K562 (cell line): ENCODE measurements around the gene APCDD1. TPM values are rescaled to one million over a fixed set of nuclear protein-coding genes. Genes with fewer than 3 reads are reported as not detected.

Source experiments
- BCL6 ChIP-seq: fragments of 250-450 bp; sonication (Bioruptor Pico); IDR thresholded peaks from 2 replicates; pipeline ENCODE4 v1.4.0; 2020
- EGR1 ChIP-seq: fragments of 450-650 bp; conservative IDR thresholded peaks from 2 replicates; pipeline ENCODE4 v1.6.1; 2017; ENCODE audit warnings: mild to moderate bottlenecking
- GTF2B ChIP-seq: IDR thresholded peaks from 2 replicates; pipeline ENCODE4 v1.6.1; 2011; ENCODE audit not compliant: insufficient read length; ENCODE audit errors: extremely low read depth
- HDAC1 ChIP-seq, 2 experiments: fragments of 450-650 bp; IDR thresholded peaks; 2 replicates each; pipeline ENCODE4 v1.6.1; 2016 to 2017; ENCODE audit warnings: inconsistent platforms in 1 of 2, mild to moderate bottlenecking in 1 of 2, moderate library complexity in 1 of 2
- ILF3 ChIP-seq: fragments of 450-650 bp; IDR thresholded peaks from 2 replicates; pipeline ENCODE4 v1.6.1; 2018; ENCODE audit warnings: antibody characterized with exemption, mild to moderate bottlenecking, moderate library complexity, borderline replicate concordance
- MAFG ChIP-seq: fragments of 450-650 bp; conservative IDR thresholded peaks from 2 replicates; pipeline ENCODE4 v1.6.1; 2016; ENCODE audit warnings: missing genetic modification characterization, missing compliant biosample characterization
- MTA3 ChIP-seq: fragments of 450-650 bp; formaldehyde crosslinking; IDR thresholded peaks from 2 replicates; pipeline ENCODE4 v1.6.1; 2017; ENCODE audit warnings: mild to moderate bottlenecking, borderline replicate concordance
- MYC ChIP-seq, 2 experiments: fragments of 250-450 bp in 1 of 2; sonication (Bioruptor Pico) in 1 of 2; IDR thresholded peaks; 2 replicates each; pipeline versions ENCODE4 v1.5.1 to v1.6.1; 2012 to 2021; ENCODE audit warnings: low read depth in 2 of 2, borderline replicate concordance in 1 of 2, improper control_type of control experiment in 1 of 2, low read length in 1 of 2, mild to moderate bottlenecking in 1 of 2, moderate library complexity in 1 of 2
- NFYB ChIP-seq: IDR thresholded peaks from 2 replicates; pipeline ENCODE4 v1.6.1; 2011; ENCODE audit warnings: mild to moderate bottlenecking, moderate library complexity; ENCODE audit not compliant: insufficient read length; ENCODE audit errors: extremely low read depth
- PTRF ChIP-seq: fragments of 450-650 bp; IDR thresholded peaks from 2 replicates; pipeline ENCODE4 v1.6.1; 2016; ENCODE audit warnings: mild to moderate bottlenecking, missing genetic modification characterization, missing compliant biosample characterization
- RCOR1 ChIP-seq, 2 experiments: IDR thresholded peaks; 2 replicates each; pipeline ENCODE4 v1.6.1; 2012; ENCODE audit warnings: low read depth in 2 of 2, low read length in 2 of 2, borderline replicate concordance in 1 of 2, improper control_type of control experiment in 1 of 2
- SOX6 ChIP-seq: fragments of 450-650 bp; IDR thresholded peaks from 2 replicates; pipeline ENCODE4 v1.6.1; 2014; ENCODE audit warnings: mild to moderate bottlenecking
- ZBTB49 ChIP-seq: sonication (generic); formaldehyde crosslinking; IDR thresholded peaks from 2 replicates; pipeline ENCODE4 v1.8.0; 2022; ENCODE audit warnings: missing genetic modification reagents, mild to moderate bottlenecking, borderline replicate concordance
- ZNF175 ChIP-seq: fragments of 200-800 bp; sonication (Bioruptor generic); IDR thresholded peaks from 2 replicates; pipeline ENCODE4 v1.6.1; 2016; ENCODE audit warnings: low read depth, mild to moderate bottlenecking, missing genetic modification characterization, missing compliant biosample characterization
- ZNF224 ChIP-seq: sonication (generic); formaldehyde crosslinking; IDR thresholded peaks from 2 replicates; pipeline ENCODE4 v1.8.0; 2022; ENCODE audit warnings: mild to moderate bottlenecking, missing genetic modification reagents
- ZNF253 ChIP-seq: fragments of 250-450 bp; sonication (Bioruptor Pico); conservative IDR thresholded peaks from 2 replicates; pipeline ENCODE4 v1.6.1; 2021; ENCODE audit warnings: mild to moderate bottlenecking
- ZNF695 ChIP-seq: fragments of 450-650 bp; formaldehyde crosslinking; IDR thresholded peaks from 2 replicates; pipeline ENCODE4 v1.4.0; 2020; ENCODE audit warnings: mild to moderate bottlenecking, moderate library complexity
- ZNF780A ChIP-seq: fragments of 250-450 bp; sonication (Bioruptor Pico); IDR thresholded peaks from 2 replicates; pipeline ENCODE4 v1.5.0; 2021; ENCODE audit warnings: mild to moderate bottlenecking
- polyA plus RNA-seq, 8 experiments: library from polyadenylated mRNA; depleted of rRNA in 4 of 8; stranded (reverse) in 5 of 8; unstranded in 3 of 8; fragments of >200 nt; fragmentation: Nextera tagmentation in 2 of 8; fragmentation: Illumina TruSeq in 1 of 8; extraction: Ambion mirVana in 2 of 8; extraction: Trizol in 1 of 8; gene quantifications; 2 replicates each; pipeline versions ENCODE4 v1.2.1 to v1.2.3, GENCODE V29; 2011 to 2014; ENCODE audit warnings: inconsistent platforms in 1 of 8, missing spikeins in 1 of 8
- total RNA-seq, 7 experiments: library from RNA; depleted of rRNA in 6 of 7; stranded (reverse); fragments of >200 nt in 6 of 7; fragmentation: Illumina TruSeq in 2 of 7; extraction: Trizol in 2 of 7; gene quantifications; 2 replicates each; pipeline versions ENCODE4 v1.2.1 to v1.2.3, GENCODE V29; 2011 to 2021; ENCODE audit warnings: low replicate concordance in 1 of 7
- TF ChIP-seq, protein P1 (sequence below): fragments of 450-650 bp; formaldehyde crosslinking; IDR thresholded peaks from 2 replicates; pipeline ENCODE4 v1.4.0; 2020; ENCODE audit warnings: mild to moderate bottlenecking, moderate library complexity
- TF ChIP-seq, protein P2 (sequence below): sonication (generic); IDR thresholded peaks from 2 replicates; pipeline ENCODE4 v1.6.1; 2016
- TF ChIP-seq, protein P3 (sequence below): IDR thresholded peaks from 3 replicates; pipeline ENCODE4 v1.6.1; 2011; ENCODE audit warnings: borderline replicate concordance, mild to moderate bottlenecking, moderate library complexity; ENCODE audit not compliant: insufficient read length; ENCODE audit errors: extremely low read depth

Gene APCDD1
- total and polyA plus RNA-seq, 9 of the 15 experiments (the other 6 are each of a cell fraction or from before 2014, with no cell fraction given) = 0.07 TPM; not detected in 8

GRCh38 chr18:10528439-10528838 is 74.0 kb downstream of the APCDD1 start (continued):
- peak in 1 of 2 experiments; percentile 48; a peak in 2 of 4 replicates for TF ChIP-seq HDAC1 (IDR thresholded peaks at IDR 0.05)
- no peak for TF ChIP-seq ZNF695 (CRISPR knock-in tag)
- no peak for TF ChIP-seq ZNF780A (CRISPR knock-in tag)
- TF ChIP-seq ZNF224 (CRISPR knock-in tag) = no peak
- TF ChIP-seq PTRF = no peak
- TF ChIP-seq ZBTB49 (CRISPR knock-in tag) = no peak
- TF ChIP-seq ZNF175 (CRISPR knock-in tag) = no peak
- no peak for TF ChIP-seq BCL6 (CRISPR knock-in tag)
- no peak for TF ChIP-seq GTF2B
- peak in 1 of 2 experiments; percentile 44; a peak in 1 of 4 replicates for TF ChIP-seq RCOR1 (IDR thresholded peaks at IDR 0.05; ENCODE audit: borderline replicate concordance in 1 of 2, low read depth in 2 of 2, low read length in 2 of 2)
- TF ChIP-seq EGR1 = no peak
- TF ChIP-seq, protein P1, sequence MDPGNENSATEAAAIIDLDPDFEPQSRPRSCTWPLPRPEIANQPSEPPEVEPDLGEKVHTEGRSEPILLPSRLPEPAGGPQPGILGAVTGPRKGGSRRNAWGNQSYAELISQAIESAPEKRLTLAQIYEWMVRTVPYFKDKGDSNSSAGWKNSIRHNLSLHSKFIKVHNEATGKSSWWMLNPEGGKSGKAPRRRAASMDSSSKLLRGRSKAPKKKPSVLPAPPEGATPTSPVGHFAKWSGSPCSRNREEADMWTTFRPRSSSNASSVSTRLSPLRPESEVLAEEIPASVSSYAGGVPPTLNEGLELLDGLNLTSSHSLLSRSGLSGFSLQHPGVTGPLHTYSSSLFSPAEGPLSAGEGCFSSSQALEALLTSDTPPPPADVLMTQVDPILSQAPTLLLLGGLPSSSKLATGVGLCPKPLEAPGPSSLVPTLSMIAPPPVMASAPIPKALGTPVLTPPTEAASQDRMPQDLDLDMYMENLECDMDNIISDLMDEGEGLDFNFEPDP (CRISPR knock-in tag) = no peak
- no peak for TF ChIP-seq SOX6
- TF ChIP-seq, protein P2, sequence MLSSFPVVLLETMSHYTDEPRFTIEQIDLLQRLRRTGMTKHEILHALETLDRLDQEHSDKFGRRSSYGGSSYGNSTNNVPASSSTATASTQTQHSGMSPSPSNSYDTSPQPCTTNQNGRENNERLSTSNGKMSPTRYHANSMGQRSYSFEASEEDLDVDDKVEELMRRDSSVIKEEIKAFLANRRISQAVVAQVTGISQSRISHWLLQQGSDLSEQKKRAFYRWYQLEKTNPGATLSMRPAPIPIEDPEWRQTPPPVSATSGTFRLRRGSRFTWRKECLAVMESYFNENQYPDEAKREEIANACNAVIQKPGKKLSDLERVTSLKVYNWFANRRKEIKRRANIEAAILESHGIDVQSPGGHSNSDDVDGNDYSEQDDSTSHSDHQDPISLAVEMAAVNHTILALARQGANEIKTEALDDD = peak; percentile 78
- TF ChIP-seq, protein P3, sequence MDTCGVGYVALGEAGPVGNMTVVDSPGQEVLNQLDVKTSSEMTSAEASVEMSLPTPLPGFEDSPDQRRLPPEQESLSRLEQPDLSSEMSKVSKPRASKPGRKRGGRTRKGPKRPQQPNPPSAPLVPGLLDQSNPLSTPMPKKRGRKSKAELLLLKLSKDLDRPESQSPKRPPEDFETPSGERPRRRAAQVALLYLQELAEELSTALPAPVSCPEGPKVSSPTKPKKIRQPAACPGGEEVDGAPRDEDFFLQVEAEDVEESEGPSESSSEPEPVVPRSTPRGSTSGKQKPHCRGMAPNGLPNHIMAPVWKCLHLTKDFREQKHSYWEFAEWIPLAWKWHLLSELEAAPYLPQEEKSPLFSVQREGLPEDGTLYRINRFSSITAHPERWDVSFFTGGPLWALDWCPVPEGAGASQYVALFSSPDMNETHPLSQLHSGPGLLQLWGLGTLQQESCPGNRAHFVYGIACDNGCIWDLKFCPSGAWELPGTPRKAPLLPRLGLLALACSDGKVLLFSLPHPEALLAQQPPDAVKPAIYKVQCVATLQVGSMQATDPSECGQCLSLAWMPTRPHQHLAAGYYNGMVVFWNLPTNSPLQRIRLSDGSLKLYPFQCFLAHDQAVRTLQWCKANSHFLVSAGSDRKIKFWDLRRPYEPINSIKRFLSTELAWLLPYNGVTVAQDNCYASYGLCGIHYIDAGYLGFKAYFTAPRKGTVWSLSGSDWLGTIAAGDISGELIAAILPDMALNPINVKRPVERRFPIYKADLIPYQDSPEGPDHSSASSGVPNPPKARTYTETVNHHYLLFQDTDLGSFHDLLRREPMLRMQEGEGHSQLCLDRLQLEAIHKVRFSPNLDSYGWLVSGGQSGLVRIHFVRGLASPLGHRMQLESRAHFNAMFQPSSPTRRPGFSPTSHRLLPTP = no peak
- TF ChIP-seq NFYB = no peak
- TF ChIP-seq ZNF253 (CRISPR knock-in tag) = no peak
- no peak for TF ChIP-seq ILF3
- no peak for TF ChIP-seq MTA3
- no peak for TF ChIP-seq MAFG
- TF ChIP-seq MYC (IDR thresholded peaks at IDR 0.05; ENCODE audit: low read depth, low read length) = 0 out of 2 replicates have a peak, but pooled peaks have one; percentile 18
- TF ChIP-seq MYC (CRISPR knock-in tag; IDR thresholded peaks at IDR 0.05; ENCODE audit: borderline replicate concordance, low read depth) = no peak
